K562 (cell line): Measurements from ENCODE around the gene SAMD10. TPM values are rescaled to one million over a fixed set of nuclear protein-coding genes. Genes with fewer than 3 reads are reported as not detected.

Source experiments
- E2F3 ChIP-seq: fragments of 250-450 bp; sonication (Bioruptor Pico); IDR thresholded peaks from 2 replicates; pipeline ENCODE4 v1.4.0; 2020; ENCODE audit warnings: mild to moderate bottlenecking
- KDM4B ChIP-seq, 2 experiments: fragments of 450-650 bp in 1 of 2; sonication (generic) in 1 of 2; IDR thresholded peaks; 2 replicates each; pipeline ENCODE4 v1.6.1; 2016 to 2017; ENCODE audit warnings: borderline replicate concordance in 2 of 2, antibody characterized with exemption in 1 of 2, low read depth in 1 of 2, mild to moderate bottlenecking in 1 of 2
- MTA2 ChIP-seq: fragments of 450-650 bp; IDR thresholded peaks from 2 replicates; pipeline ENCODE4 v1.6.1; 2016; ENCODE audit warnings: low read depth
- NFIX ChIP-seq: fragments of 250-450 bp; sonication (Bioruptor Pico); IDR thresholded peaks from 2 replicates; pipeline ENCODE4 v1.4.0; 2020; ENCODE audit warnings: low read depth, mild to moderate bottlenecking, moderate library complexity
- POLR3A ChIP-seq: IDR thresholded peaks from 2 replicates; pipeline ENCODE4 v1.6.1; 2011; ENCODE audit warnings: borderline replicate concordance, mild to moderate bottlenecking, moderate library complexity; ENCODE audit not compliant: insufficient read length, insufficient read depth; ENCODE audit errors: extremely low read depth
- RAD51 ChIP-seq: fragments of 450-650 bp; IDR thresholded peaks from 2 replicates; pipeline ENCODE4 v1.7.1; 2016; ENCODE audit warnings: low read depth, mild to moderate bottlenecking, borderline replicate concordance
- SMAD2 ChIP-seq: fragments of 150-350 bp; IDR thresholded peaks from 2 replicates; pipeline ENCODE4 v1.6.1; 2014; ENCODE audit warnings: low read depth, mild to moderate bottlenecking, low read length
- ZNF445 ChIP-seq: fragments of 250-450 bp; sonication (Bioruptor Pico); IDR thresholded peaks from 2 replicates; pipeline ENCODE4 v1.4.0; 2020; ENCODE audit warnings: low read depth, mild to moderate bottlenecking, moderate library complexity
- polyA plus RNA-seq, 8 experiments: library from polyadenylated mRNA; depleted of rRNA in 4 of 8; stranded (reverse) in 5 of 8; unstranded in 3 of 8; fragments of >200 nt; fragmentation: Nextera tagmentation in 2 of 8; fragmentation: Illumina TruSeq in 1 of 8; extraction: Ambion mirVana in 2 of 8; extraction: Trizol in 1 of 8; gene quantifications; 2 replicates each; pipeline versions ENCODE4 v1.2.1 to v1.2.3, GENCODE V29; 2011 to 2014; ENCODE audit warnings: inconsistent platforms in 1 of 8, missing spikeins in 1 of 8
- total RNA-seq, 7 experiments: library from RNA; depleted of rRNA in 6 of 7; stranded (reverse); fragments of >200 nt in 6 of 7; fragmentation: Illumina TruSeq in 2 of 7; extraction: Trizol in 2 of 7; gene quantifications; 2 replicates each; pipeline versions ENCODE4 v1.2.1 to v1.2.3, GENCODE V29; 2011 to 2021; ENCODE audit warnings: low replicate concordance in 1 of 7
- TF ChIP-seq, protein P1 (sequence below): fragments of 450-650 bp; formaldehyde crosslinking; IDR thresholded peaks from 2 replicates; pipeline ENCODE4 v1.4.0; 2020; ENCODE audit warnings: mild to moderate bottlenecking, moderate library complexity
- TF ChIP-seq, protein P2 (sequence below): fragments of 450-650 bp; IDR thresholded peaks from 2 replicates; pipeline ENCODE4 v1.6.1; 2018; ENCODE audit not compliant: partially characterized antibody
- TF ChIP-seq, protein P3 (sequence below): fragments of 450-650 bp; IDR thresholded peaks from one replicate; pipeline ENCODE4 v1.6.1; 2018; ENCODE audit warnings: mild to moderate bottlenecking, moderate library complexity; ENCODE audit not compliant: partially characterized antibody
- TF ChIP-seq, protein P4 (sequence below): fragments of 250-450 bp; sonication (Bioruptor Pico); IDR thresholded peaks from 2 replicates; pipeline ENCODE4 v1.8.0; 2021; ENCODE audit warnings: mild to moderate bottlenecking, moderate library complexity
- TF ChIP-seq, protein P5 (sequence below), 2 experiments: fragments of 200-800 bp in 1 of 2; sonication (Bioruptor generic) in 1 of 2; sonication (generic) in 1 of 2; formaldehyde crosslinking in 1 of 2; IDR thresholded peaks in 1 of 2; conservative IDR thresholded peaks in 1 of 2; 2 replicates each; pipeline versions ENCODE4 v1.5.0 to v1.6.1; 2016 to 2020; ENCODE audit warnings: missing compliant biosample characterization in 1 of 2, missing genetic modification characterization in 1 of 2, missing genetic modification reagents in 1 of 2
- TF ChIP-seq, protein P6 (sequence below): fragments of 250-450 bp; sonication (Bioruptor Pico); IDR thresholded peaks from 2 replicates; pipeline ENCODE4 v1.5.0; 2020; ENCODE audit warnings: mild to moderate bottlenecking

SAMD10 gene
- total and polyA plus RNA-seq, 9 of the 15 experiments (the other 6 are each of a cell fraction or from before 2014, with no cell fraction given): 0.37 to 15.2 (median 4.8) TPM

DNA sequence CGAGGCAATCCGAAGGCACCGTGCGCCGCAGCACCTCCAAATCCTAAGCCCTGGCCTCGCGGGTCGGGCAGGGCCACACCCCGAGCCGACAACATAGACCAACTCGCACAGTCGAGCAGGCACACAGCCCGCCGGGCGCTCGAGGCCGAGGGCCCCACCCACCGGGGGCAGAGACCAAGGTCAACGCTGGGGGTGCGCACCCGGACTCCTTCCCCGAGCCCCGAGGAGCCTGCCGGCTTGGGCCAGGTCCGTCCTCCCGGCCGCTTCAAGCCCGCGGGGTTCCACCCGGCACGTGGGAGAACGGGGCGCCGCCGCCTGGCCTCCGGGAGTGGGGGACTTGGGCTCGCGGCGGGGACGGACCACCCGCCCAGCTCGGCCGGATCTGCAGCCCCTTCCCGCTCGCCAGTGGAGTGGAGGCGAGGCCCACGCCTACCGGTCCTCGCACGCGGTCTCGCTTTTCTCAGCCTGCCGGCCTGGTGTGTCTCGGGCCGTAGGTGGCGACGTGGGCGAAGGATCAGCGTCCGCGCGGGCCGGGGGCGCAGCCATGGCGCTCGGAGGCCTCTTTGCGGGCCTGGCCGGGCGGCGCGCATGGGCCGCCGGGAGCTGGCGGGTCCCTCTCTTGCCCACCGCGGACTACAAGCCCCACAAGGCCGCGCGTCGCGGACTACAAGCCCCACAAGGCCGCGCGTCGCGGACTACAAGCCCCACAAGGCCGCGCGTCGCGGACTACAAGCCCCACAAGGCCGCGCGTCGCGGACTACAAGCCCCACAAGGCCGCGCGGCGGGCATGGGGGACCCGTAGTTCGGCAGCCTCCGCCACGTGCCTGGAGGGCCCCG lies 23.4 kb downstream of the SAMD10 start, which contains the start of gene UCKL1 (continued):
- TF ChIP-seq, protein P1, sequence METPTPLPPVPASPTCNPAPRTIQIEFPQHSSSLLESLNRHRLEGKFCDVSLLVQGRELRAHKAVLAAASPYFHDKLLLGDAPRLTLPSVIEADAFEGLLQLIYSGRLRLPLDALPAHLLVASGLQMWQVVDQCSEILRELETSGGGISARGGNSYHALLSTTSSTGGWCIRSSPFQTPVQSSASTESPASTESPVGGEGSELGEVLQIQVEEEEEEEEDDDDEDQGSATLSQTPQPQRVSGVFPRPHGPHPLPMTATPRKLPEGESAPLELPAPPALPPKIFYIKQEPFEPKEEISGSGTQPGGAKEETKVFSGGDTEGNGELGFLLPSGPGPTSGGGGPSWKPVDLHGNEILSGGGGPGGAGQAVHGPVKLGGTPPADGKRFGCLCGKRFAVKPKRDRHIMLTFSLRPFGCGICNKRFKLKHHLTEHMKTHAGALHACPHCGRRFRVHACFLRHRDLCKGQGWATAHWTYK (CRISPR knock-in tag): 0 out of 2 replicates have a peak, but pooled peaks have one; percentile 30
- TF ChIP-seq, protein P2, sequence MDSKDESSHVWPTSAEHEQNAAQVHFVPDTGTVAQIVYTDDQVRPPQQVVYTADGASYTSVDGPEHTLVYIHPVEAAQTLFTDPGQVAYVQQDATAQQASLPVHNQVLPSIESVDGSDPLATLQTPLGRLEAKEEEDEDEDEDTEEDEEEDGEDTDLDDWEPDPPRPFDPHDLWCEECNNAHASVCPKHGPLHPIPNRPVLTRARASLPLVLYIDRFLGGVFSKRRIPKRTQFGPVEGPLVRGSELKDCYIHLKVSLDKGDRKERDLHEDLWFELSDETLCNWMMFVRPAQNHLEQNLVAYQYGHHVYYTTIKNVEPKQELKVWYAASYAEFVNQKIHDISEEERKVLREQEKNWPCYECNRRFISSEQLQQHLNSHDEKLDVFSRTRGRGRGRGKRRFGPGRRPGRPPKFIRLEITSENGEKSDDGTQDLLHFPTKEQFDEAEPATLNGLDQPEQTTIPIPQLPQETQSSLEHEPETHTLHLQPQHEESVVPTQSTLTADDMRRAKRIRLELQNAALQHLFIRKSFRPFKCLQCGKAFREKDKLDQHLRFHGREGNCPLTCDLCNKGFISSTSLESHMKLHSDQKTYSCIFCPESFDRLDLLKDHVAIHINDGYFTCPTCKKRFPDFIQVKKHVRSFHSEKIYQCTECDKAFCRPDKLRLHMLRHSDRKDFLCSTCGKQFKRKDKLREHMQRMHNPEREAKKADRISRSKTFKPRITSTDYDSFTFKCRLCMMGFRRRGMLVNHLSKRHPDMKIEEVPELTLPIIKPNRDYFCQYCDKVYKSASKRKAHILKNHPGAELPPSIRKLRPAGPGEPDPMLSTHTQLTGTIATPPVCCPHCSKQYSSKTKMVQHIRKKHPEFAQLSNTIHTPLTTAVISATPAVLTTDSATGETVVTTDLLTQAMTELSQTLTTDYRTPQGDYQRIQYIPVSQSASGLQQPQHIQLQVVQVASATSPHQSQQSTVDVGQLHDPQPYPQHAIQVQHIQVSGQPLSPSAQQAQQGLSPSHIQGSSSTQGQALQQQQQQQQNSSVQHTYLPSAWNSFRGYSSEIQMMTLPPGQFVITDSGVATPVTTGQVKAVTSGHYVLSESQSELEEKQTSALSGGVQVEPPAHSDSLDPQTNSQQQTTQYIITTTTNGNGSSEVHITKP: peak; percentile 90
- TF ChIP-seq MTA2 (no peak), E2F3 (peak; percentile 1; the same call in 1 of the 2 replicates), KDM4B (IDR thresholded peaks at IDR 0.05; ENCODE audit: borderline replicate concordance in 2 of 2, low read depth in 1 of 2) (no peak), NFIX (no peak), SMAD2 (no peak), ZNF445 (no peak), RAD51 (peak; percentile 78; the same call in 1 of the 2 replicates), POLR3A (no peak)
- TF ChIP-seq, protein P3, sequence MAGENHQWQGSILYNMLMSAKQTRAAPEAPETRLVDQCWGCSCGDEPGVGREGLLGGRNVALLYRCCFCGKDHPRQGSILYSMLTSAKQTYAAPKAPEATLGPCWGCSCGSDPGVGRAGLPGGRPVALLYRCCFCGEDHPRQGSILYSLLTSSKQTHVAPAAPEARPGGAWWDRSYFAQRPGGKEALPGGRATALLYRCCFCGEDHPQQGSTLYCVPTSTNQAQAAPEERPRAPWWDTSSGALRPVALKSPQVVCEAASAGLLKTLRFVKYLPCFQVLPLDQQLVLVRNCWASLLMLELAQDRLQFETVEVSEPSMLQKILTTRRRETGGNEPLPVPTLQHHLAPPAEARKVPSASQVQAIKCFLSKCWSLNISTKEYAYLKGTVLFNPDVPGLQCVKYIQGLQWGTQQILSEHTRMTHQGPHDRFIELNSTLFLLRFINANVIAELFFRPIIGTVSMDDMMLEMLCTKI: no peak
- TF ChIP-seq, protein P4, sequence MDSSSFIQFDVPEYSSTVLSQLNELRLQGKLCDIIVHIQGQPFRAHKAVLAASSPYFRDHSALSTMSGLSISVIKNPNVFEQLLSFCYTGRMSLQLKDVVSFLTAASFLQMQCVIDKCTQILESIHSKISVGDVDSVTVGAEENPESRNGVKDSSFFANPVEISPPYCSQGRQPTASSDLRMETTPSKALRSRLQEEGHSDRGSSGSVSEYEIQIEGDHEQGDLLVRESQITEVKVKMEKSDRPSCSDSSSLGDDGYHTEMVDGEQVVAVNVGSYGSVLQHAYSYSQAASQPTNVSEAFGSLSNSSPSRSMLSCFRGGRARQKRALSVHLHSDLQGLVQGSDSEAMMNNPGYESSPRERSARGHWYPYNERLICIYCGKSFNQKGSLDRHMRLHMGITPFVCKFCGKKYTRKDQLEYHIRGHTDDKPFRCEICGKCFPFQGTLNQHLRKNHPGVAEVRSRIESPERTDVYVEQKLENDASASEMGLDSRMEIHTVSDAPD (CRISPR knock-in tag): no peak
- TF ChIP-seq, protein P5, sequence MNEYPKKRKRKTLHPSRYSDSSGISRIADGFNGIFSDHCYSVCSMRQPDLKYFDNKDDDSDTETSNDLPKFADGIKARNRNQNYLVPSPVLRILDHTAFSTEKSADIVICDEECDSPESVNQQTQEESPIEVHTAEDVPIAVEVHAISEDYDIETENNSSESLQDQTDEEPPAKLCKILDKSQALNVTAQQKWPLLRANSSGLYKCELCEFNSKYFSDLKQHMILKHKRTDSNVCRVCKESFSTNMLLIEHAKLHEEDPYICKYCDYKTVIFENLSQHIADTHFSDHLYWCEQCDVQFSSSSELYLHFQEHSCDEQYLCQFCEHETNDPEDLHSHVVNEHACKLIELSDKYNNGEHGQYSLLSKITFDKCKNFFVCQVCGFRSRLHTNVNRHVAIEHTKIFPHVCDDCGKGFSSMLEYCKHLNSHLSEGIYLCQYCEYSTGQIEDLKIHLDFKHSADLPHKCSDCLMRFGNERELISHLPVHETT (CRISPR knock-in tag; conservative IDR thresholded peaks at IDR 0.05 in 1 of 2, IDR thresholded peaks at IDR 0.05 in 1 of 2): peak in 1 of 2 experiments; percentile 90; a peak in 2 of 4 replicates
- TF ChIP-seq, protein P6, sequence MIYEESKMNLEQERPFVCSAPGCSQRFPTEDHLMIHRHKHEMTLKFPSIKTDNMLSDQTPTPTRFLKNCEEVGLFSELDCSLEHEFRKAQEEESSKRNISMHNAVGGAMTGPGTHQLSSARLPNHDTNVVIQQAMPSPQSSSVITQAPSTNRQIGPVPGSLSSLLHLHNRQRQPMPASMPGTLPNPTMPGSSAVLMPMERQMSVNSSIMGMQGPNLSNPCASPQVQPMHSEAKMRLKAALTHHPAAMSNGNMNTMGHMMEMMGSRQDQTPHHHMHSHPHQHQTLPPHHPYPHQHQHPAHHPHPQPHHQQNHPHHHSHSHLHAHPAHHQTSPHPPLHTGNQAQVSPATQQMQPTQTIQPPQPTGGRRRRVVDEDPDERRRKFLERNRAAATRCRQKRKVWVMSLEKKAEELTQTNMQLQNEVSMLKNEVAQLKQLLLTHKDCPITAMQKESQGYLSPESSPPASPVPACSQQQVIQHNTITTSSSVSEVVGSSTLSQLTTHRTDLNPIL: no peak
